Heart left ventricle (tissue), 13 donors: ENCODE results near the gene PREB.

Experiments used
- CTCF ChIP-seq, 12 donors: fragments of 200-600 bp; sonication (generic) in 4 of 12; IDR thresholded peaks; one replicate each; pipeline versions ENCODE4 v1.5.0 to v1.8.0; 2018 to 2022; ENCODE audit warnings: antibody characterized with exemption in 12 of 12, mild to moderate bottlenecking in 5 of 12
- POLR2A ChIP-seq, 2 donors: fragments of 450-650 bp; IDR thresholded peaks; one replicate each; pipeline ENCODE4 v1.6.1; 2017; ENCODE audit warnings: antibody characterized with exemption in 2 of 2, mild to moderate bottlenecking in 2 of 2, moderate library complexity in 2 of 2
- donor health status: ischemic (EF 13 %, LVEDD 7.1; RV severe dilation, severe dysfunction).
- donor health status: DM: no; HTN: yes; CAD: no.
- donor health status: DM: no; HTN: no; CAD: no.
- donor health status: ischemic (EF 25% LVEDD 6.9; RV normal size, moderate dysfunction).
- donor health status: ischemic (EF 25% LVEDD 5.7; RV mildly dilated, moderate dysfunction).
- donor health status: ischemic (EF 35%, LVEDD 5.7; RV mildly dilated, moderate dysfunction).
- donor health status: nonischemic (EF 11% LVEDD 7.7; RV severe dilation, severe dysfunction).
- donor health status: DM: yes; HTN: yes; CAD: no.
- donor health status: PGD.
- donor health status: ischemic (EF 29% LVEDD 5.4; RV normal size, mild dysfunction).
- donor health status: nonischemic (EF 23%, LVEDD 6.1; RV moderate dilation, normal function).

GRCh38 chr2:27095427-27095744 lies 39.0 kb downstream of the PREB start:
- TF ChIP-seq CTCF (IDR thresholded peaks at IDR 0.05) (no peak), POLR2A (IDR thresholded peaks at IDR 0.05) (no peak)
